Measurements from ENCODE around the gene XKR7.
A peak's percentile ranks its signal among the peaks of the same experiment; 100 is the strongest.

XKR7 gene

GRCh38 chr20:31943052-31943471 lies 24.9 kb upstream of the XKR7 start:
- DNase-seq (ENCODE audit: low read depth), result no peak

- no peak for DNase-seq (ENCODE audit: low read depth)
Measured at GRCh38 chr20:31945319-31945718, 22.6 kb upstream of the XKR7 start.

- no peak for DNase-seq (ENCODE audit: low read depth)
Measured at GRCh38 chr20:31945785-31946184, 22.2 kb upstream of the XKR7 start.

GRCh38 chr20:31948008-31948407 lies 19.9 kb upstream of the XKR7 start:
- no peak for DNase-seq (ENCODE audit: low read depth)

GRCh38 chr20:31949877-31950646 lies 17.9 kb upstream of the XKR7 start:
- DNase-seq (ENCODE audit: low read depth), result no peak

GRCh38 chr20:31951203-31951529 lies 16.8 kb upstream of the XKR7 start:
- no peak for DNase-seq (ENCODE audit: low read depth)

- DNase-seq (ENCODE audit: low read depth), result peak; percentile 94
Measured at GRCh38 chr20:31951530-31952453, 16.2 kb upstream of the XKR7 start, which contains the start of gene PDRG1. Gene PDRG1, minus strand, starts transcription at chr20:31952046. Its CDS starts 85 bp downstream, at chr20:31951961.

GRCh38 chr20:31953556-31954148 lies 14.3 kb upstream of the XKR7 start:
- DNase-seq (ENCODE audit: low read depth), result no peak

- no peak for DNase-seq (ENCODE audit: low read depth)
Measured at GRCh38 chr20:31954500-31954899, 13.5 kb upstream of the XKR7 start.

GRCh38 chr20:31956556-31957526 lies 11.1 kb upstream of the XKR7 start:
- DNase-seq (ENCODE audit: low read depth), result no peak

- DNase-seq (ENCODE audit: low read depth), result no peak
Measured at GRCh38 chr20:31962761-31963160, 5.2 kb upstream of the XKR7 start.

GRCh38 chr20:31963889-31964288 lies 4.1 kb upstream of the XKR7 start:
- DNase-seq (ENCODE audit: low read depth), result no peak

GRCh38 chr20:31966991-31967655 lies 828 bp upstream of the XKR7 start:
- DNase-seq (ENCODE audit: low read depth), result no peak

GRCh38 chr20:31968291-31969126 lies 558 bp downstream of the XKR7 start:
- peak; percentile 58 for DNase-seq (ENCODE audit: low read depth)

- DNase-seq (ENCODE audit: low read depth), result no peak
Measured at GRCh38 chr20:31969991-31970390, 2.0 kb downstream of the XKR7 start.

GRCh38 chr20:31972471-31973021 lies 4.6 kb downstream of the XKR7 start:
- no peak for DNase-seq (ENCODE audit: low read depth)

- DNase-seq (ENCODE audit: low read depth), result no peak
Measured at GRCh38 chr20:31974296-31974695, 6.3 kb downstream of the XKR7 start.

GRCh38 chr20:31974951-31975487 lies 7.1 kb downstream of the XKR7 start:
- DNase-seq (ENCODE audit: low read depth), result no peak

- no peak for DNase-seq (ENCODE audit: low read depth)
Measured at GRCh38 chr20:31975874-31976273, 7.9 kb downstream of the XKR7 start.

Data from CMK (cell line).